Measurements from ENCODE around the gene IQCH.

DNA sequence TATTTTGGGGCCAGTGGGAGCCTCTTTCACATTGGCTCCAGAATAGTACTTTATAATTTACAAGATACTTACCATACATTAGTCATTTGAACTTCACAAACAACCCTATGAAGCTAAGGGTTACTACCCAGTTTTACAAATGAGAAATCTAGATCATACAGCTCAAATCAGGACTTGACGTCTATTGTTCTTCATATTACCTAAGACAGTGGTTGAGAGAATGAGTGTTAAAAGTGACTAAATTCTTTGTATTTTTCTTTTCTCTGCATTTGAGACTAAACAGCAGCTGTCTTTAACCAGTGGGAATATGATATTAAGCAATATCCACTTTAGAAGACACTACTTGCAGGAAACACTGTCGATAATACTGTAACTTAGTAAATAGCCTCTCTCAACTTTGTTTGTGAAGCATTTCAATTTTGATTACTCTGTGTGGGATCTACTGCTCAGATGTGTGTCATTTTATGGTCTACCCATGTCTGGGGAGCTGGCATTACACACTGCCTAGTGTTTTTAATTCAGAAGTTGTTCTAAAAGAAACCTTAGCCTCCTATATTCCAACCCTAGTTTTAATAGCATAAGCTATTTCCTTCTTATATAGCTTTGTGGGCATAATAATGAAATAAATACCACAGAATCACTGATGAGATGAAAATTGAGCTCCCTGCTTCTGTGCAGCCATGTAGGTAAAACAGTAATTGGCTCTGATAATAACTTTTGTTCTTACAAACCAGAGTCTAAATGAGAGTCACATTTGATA is 45.9 kb downstream of the IQCH start:
- TF ChIP-seq, protein P1, sequence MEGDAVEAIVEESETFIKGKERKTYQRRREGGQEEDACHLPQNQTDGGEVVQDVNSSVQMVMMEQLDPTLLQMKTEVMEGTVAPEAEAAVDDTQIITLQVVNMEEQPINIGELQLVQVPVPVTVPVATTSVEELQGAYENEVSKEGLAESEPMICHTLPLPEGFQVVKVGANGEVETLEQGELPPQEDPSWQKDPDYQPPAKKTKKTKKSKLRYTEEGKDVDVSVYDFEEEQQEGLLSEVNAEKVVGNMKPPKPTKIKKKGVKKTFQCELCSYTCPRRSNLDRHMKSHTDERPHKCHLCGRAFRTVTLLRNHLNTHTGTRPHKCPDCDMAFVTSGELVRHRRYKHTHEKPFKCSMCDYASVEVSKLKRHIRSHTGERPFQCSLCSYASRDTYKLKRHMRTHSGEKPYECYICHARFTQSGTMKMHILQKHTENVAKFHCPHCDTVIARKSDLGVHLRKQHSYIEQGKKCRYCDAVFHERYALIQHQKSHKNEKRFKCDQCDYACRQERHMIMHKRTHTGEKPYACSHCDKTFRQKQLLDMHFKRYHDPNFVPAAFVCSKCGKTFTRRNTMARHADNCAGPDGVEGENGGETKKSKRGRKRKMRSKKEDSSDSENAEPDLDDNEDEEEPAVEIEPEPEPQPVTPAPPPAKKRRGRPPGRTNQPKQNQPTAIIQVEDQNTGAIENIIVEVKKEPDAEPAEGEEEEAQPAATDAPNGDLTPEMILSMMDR (conservative IDR thresholded peaks at IDR 0.05) = no peak
- TF ChIP-seq ZFX (IDR thresholded peaks at IDR 0.05) = no peak
